Measurements from ENCODE around the gene C22orf15. TPM values are rescaled to one million over a fixed set of nuclear protein-coding genes. Genes with fewer than 3 reads are reported as not detected.

The C22orf15 gene
- total and polyA plus RNA-seq, 9 of the 15 experiments (the other 6 are each of a cell fraction or from before 2014, with no cell fraction given), result 0.07 TPM; not detected in 8

DNA sequence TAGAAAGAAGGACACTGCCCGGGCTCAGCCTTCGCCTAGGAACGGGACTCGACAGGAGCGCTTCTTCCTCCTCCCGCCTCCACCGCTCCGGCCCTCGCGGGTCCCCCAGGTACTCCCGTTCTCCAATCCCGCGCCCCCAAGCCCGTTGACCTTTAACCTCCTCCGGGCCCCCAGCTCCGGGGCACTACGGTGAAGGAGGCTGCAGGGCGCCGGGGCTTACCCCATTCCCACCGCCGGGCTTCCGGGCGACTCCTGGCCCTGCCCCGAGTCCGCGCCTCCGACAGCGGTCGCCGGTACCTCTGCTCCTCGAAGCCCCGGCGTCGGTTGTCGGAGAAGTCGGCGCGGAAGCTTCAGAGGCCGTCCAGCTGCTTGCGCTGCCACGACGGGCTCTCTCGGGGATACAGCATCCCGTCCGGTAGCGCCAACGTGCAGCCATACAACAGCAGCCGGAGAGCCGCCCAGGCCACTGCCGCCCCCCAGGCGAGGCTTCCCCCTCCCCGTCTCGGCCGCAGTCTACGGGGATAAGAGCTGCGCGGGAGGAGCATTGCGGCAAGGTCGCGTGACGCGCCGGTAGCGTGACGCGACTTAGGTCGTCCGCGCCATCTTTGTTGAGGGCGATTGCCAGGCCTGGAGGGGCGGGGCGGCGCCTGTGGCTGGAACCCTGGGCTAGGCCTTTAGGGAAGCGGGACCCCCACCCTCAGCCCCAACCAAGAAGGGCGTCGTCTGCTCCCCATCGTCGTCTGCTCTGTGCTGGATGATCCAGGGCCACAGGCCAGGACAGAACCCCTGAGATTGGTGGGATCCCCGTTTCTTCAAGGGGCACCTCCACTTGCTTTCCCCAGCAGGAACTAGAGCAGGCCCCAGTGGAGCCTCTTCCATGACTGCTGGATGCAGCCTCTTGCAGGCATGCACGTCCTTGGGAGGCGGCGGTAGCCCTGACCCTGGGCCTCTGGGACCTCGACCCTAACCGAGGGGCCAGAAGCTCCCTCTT, 45.7 kb upstream of the C22orf15 start (continued):
- TF ChIP-seq, protein P1, sequence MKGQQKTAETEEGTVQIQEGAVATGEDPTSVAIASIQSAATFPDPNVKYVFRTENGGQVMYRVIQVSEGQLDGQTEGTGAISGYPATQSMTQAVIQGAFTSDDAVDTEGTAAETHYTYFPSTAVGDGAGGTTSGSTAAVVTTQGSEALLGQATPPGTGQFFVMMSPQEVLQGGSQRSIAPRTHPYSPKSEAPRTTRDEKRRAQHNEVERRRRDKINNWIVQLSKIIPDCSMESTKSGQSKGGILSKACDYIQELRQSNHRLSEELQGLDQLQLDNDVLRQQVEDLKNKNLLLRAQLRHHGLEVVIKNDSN (CRISPR knock-in tag; IDR thresholded peaks at IDR 0.05), result peak; percentile 93
- TF ChIP-seq ERF (CRISPR knock-in tag; IDR thresholded peaks at IDR 0.05) (no peak), TBP (optimal IDR thresholded peaks at IDR 0.05; ENCODE audit: low read depth, low read length) (peak; percentile 81), NRF1 (conservative IDR thresholded peaks at IDR 0.05 in 1 of 2, IDR thresholded peaks at IDR 0.05 in 1 of 2) (peak; percentile 85 to 89), U2AF2 (optimal IDR thresholded peaks at IDR 0.05; ENCODE audit: low read depth, low read length) (no peak), ZZZ3 (IDR thresholded peaks at IDR 0.05) (no peak), ZC3H11A (IDR thresholded peaks at IDR 0.05; ENCODE audit: low read depth, low read length) (no peak), PRPF4 (IDR thresholded peaks at IDR 0.05; ENCODE audit: insufficient read depth, low read depth, low read length, poor library complexity, severe bottlenecking) (peak; percentile 26), ZNF764 (CRISPR knock-in tag; IDR thresholded peaks at IDR 0.05; ENCODE audit: low read depth) (no peak), MTF1 (CRISPR knock-in tag; IDR thresholded peaks at IDR 0.05; ENCODE audit: borderline replicate concordance) (no peak), SLC30A9 (CRISPR knock-in tag; IDR thresholded peaks at IDR 0.05) (no peak), ZNF184 (CRISPR knock-in tag; IDR thresholded peaks at IDR 0.05) (no peak), ZNF707 (CRISPR knock-in tag; conservative IDR thresholded peaks at IDR 0.05) (no peak)
- TF ChIP-seq, protein P2, sequence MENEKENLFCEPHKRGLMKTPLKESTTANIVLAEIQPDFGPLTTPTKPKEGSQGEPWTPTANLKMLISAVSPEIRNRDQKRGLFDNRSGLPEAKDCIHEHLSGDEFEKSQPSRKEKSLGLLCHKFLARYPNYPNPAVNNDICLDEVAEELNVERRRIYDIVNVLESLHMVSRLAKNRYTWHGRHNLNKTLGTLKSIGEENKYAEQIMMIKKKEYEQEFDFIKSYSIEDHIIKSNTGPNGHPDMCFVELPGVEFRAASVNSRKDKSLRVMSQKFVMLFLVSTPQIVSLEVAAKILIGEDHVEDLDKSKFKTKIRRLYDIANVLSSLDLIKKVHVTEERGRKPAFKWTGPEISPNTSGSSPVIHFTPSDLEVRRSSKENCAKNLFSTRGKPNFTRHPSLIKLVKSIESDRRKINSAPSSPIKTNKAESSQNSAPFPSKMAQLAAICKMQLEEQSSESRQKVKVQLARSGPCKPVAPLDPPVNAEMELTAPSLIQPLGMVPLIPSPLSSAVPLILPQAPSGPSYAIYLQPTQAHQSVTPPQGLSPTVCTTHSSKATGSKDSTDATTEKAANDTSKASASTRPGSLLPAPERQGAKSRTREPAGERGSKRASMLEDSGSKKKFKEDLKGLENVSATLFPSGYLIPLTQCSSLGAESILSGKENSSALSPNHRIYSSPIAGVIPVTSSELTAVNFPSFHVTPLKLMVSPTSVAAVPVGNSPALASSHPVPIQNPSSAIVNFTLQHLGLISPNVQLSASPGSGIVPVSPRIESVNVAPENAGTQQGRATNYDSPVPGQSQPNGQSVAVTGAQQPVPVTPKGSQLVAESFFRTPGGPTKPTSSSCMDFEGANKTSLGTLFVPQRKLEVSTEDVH (IDR thresholded peaks at IDR 0.05; ENCODE audit: low read depth, partially characterized antibody), result peak; percentile 67
